IMR-90 (cell line): ENCODE measurements around the gene FGF4. TPM values are rescaled to one million over a fixed set of nuclear protein-coding genes. Genes with fewer than 3 reads are reported as not detected.

Source experiments
- ATAC-seq: fragments of 200-7000 bp; cut with Tn5 transposase; 2 replicates; pipeline ENCODE4 v1.9.1; 2020; ENCODE audit warnings: low read depth, mild to moderate bottlenecking, moderate library complexity
- BruUV-seq: library from RNA; stranded (reverse); fragments of 400-500 nt; replicated peaks from 2 replicates; lab custom pipeline; 2021; lab: Mats Ljungman, UMichigan
- CTCF ChIA-PET: fragments of 300-600 bp; formaldehyde crosslinking; extraction: SDS; loops from one replicate; lab custom pipeline; 2021; ENCODE audit warnings: antibody characterized with exemption; lab: Yijun Ruan, JAX
- POLR2A ChIA-PET: fragments of 300-600 bp; sonication (Branson Sonifier 250); formaldehyde crosslinking; loops from one replicate; lab custom pipeline; 2022; ENCODE audit warnings: antibody characterized with exemption; ENCODE audit not compliant: unreplicated experiment; lab: Charles Lee
- DNase-seq: peaks from one replicate; pipeline ENCODE4 v3.0.0; 2013
- H2AFZ ChIP-seq: replicated peaks from 2 replicates; pipeline ENCODE3; 2013; ENCODE audit warnings: low read length, mild to moderate bottlenecking; ENCODE audit not compliant: poor library complexity
- H2AK5ac ChIP-seq: 2 replicates; pipeline ENCODE4 v1.6.1; 2013; ENCODE audit warnings: low read depth, low read length, inconsistent platforms
- H2AK9ac ChIP-seq: replicated peaks from 2 replicates; pipeline ENCODE3; 2013; ENCODE audit warnings: mild to moderate bottlenecking, low read depth, low read length, moderate library complexity; ENCODE audit not compliant: poor library complexity
- H2BK120ac ChIP-seq: 2 replicates; pipeline ENCODE4 v1.6.1; 2013; ENCODE audit warnings: low read depth, low read length, inconsistent platforms
- H2BK15ac ChIP-seq: 3 replicates; pipeline ENCODE4 v1.6.1; 2013; ENCODE audit warnings: low read depth, low read length, inconsistent platforms
- H2BK20ac ChIP-seq: 2 replicates; pipeline ENCODE4 v1.6.1; 2013; ENCODE audit warnings: low read depth, mild to moderate bottlenecking, inconsistent platforms, low read length, moderate library complexity
- H2BK5ac ChIP-seq: 2 replicates; pipeline ENCODE4 v1.6.1; 2013; ENCODE audit warnings: mild to moderate bottlenecking, low read depth, low read length, inconsistent platforms; ENCODE audit not compliant: poor library complexity, severe bottlenecking
- H3K14ac ChIP-seq: replicated peaks from 2 replicates; pipeline ENCODE4 v1.6.1; 2013; ENCODE audit warnings: low read depth, low read length, inconsistent platforms
- H3K18ac ChIP-seq: 2 replicates; pipeline ENCODE4 v1.6.1; 2013; ENCODE audit warnings: low read depth, low read length, control low read depth
- H3K23ac ChIP-seq: 2 replicates; pipeline ENCODE4 v1.6.1; 2013; ENCODE audit warnings: low read depth, low read length, inconsistent platforms
- H3K27ac ChIP-seq: 2 replicates; pipeline ENCODE4 v1.5.1; 2013; ENCODE audit warnings: mild to moderate bottlenecking, control low read depth, low read length; ENCODE audit not compliant: insufficient read depth
- H3K27me3 ChIP-seq: 2 replicates; pipeline ENCODE4 v1.6.1; 2013; ENCODE audit warnings: low read length; ENCODE audit not compliant: control insufficient read depth, insufficient read depth
- H3K36me3 ChIP-seq: 2 replicates; pipeline ENCODE4 v1.6.1; 2013; ENCODE audit warnings: low read length, mixed read lengths; ENCODE audit not compliant: control insufficient read depth, insufficient read depth
- H3K4ac ChIP-seq: 2 replicates; pipeline ENCODE4 v1.6.1; 2013; ENCODE audit warnings: low read depth, low read length, inconsistent platforms
- H3K4me1 ChIP-seq: 2 replicates; pipeline ENCODE4 v1.6.1; 2013; ENCODE audit warnings: low read length, mixed read lengths; ENCODE audit not compliant: control insufficient read depth, insufficient read depth
- H3K4me2 ChIP-seq: 2 replicates; pipeline ENCODE4 v1.6.1; 2013; ENCODE audit warnings: low read depth, mild to moderate bottlenecking, control low read depth, low read length, moderate library complexity
- H3K4me3 ChIP-seq: 2 replicates; pipeline ENCODE4 v1.5.1; 2013; ENCODE audit warnings: low read depth, mild to moderate bottlenecking, control low read depth, low read length, moderate library complexity; ENCODE audit not compliant: insufficient read depth
- H3K56ac ChIP-seq: 2 replicates; pipeline ENCODE4 v1.6.1; 2013; ENCODE audit warnings: low read length, inconsistent platforms; ENCODE audit not compliant: insufficient read depth; ENCODE audit errors: extremely low read depth
- H3K79me1 ChIP-seq, 2 experiments: 2 replicates each; pipeline ENCODE4 v1.6.1; 2013; ENCODE audit warnings: low read length in 2 of 2, inconsistent platforms in 1 of 2, low read depth in 1 of 2
- H3K9ac ChIP-seq: 2 replicates; pipeline ENCODE4 v1.6.1; 2013; ENCODE audit warnings: low read depth, low read length, control low read depth
- H3K9me1 ChIP-seq: 2 replicates; pipeline ENCODE4 v1.6.1; 2013; ENCODE audit warnings: low read length, inconsistent platforms; ENCODE audit not compliant: insufficient read depth
- H3K9me3 ChIP-seq: 2 replicates; pipeline ENCODE4 v1.6.1; 2013; ENCODE audit warnings: low read length; ENCODE audit not compliant: control insufficient read depth, insufficient read depth
- H4K20me1 ChIP-seq: 2 replicates; pipeline ENCODE4 v1.6.1; 2013; ENCODE audit warnings: low read length, inconsistent platforms; ENCODE audit not compliant: insufficient read depth
- H4K5ac ChIP-seq: 2 replicates; pipeline ENCODE4 v1.6.1; 2013; ENCODE audit warnings: mild to moderate bottlenecking, low read depth, low read length, control low read depth
- H4K8ac ChIP-seq, 2 experiments: 2 replicates each; pipeline ENCODE4 v1.6.1; 2013; ENCODE audit warnings: low read depth in 2 of 2, low read length in 2 of 2, control low read depth in 1 of 2, inconsistent platforms in 1 of 2
- H4K91ac ChIP-seq: 2 replicates; pipeline ENCODE4 v1.6.1; 2013; ENCODE audit warnings: low read depth, low read length, inconsistent platforms; ENCODE audit not compliant: insufficient read depth
- BHLHE40 ChIP-seq: fragments of 150-350 bp; IDR thresholded peaks from 2 replicates; pipeline ENCODE4 v1.6.1; 2016; ENCODE audit warnings: mild to moderate bottlenecking, low read depth, low read length
- CEBPB ChIP-seq: IDR thresholded peaks from 2 replicates; pipeline ENCODE4 v1.6.1; 2012; ENCODE audit warnings: low read depth, low read length, improper control_type of control experiment
- CHD1 ChIP-seq: IDR thresholded peaks from 2 replicates; pipeline ENCODE4 v1.6.1; 2012; ENCODE audit warnings: low read depth, low read length, improper control_type of control experiment
- CTCF ChIP-seq: conservative IDR thresholded peaks from 2 replicates; pipeline ENCODE4 v1.5.1; 2012; ENCODE audit warnings: mild to moderate bottlenecking, low read depth, low read length, improper control_type of control experiment
- ELK1 ChIP-seq: fragments of 150-350 bp; IDR thresholded peaks from 2 replicates; pipeline ENCODE4 v1.6.1; 2016; ENCODE audit warnings: low read depth, mild to moderate bottlenecking, low read length, moderate library complexity, borderline replicate concordance
- FOS ChIP-seq: fragments of 150-350 bp; IDR thresholded peaks from 2 replicates; pipeline ENCODE4 v1.6.1; 2016; ENCODE audit warnings: low read depth, low read length
- MAFK ChIP-seq: IDR thresholded peaks from 2 replicates; pipeline ENCODE4 v1.6.1; 2012; ENCODE audit warnings: low read depth, low read length, improper control_type of control experiment
- MAZ ChIP-seq: IDR thresholded peaks from 2 replicates; pipeline ENCODE4 v1.6.1; 2012; ENCODE audit warnings: low read depth, mild to moderate bottlenecking, low read length, improper control_type of control experiment, moderate library complexity, borderline replicate concordance
- MXI1 ChIP-seq: IDR thresholded peaks from 2 replicates; pipeline ENCODE4 v1.6.1; 2012; ENCODE audit warnings: low read depth, mild to moderate bottlenecking, low read length, moderate library complexity, borderline replicate concordance
- NFE2L2 ChIP-seq: fragments of 150-350 bp; IDR thresholded peaks from 2 replicates; pipeline ENCODE4 v1.6.1; 2016; ENCODE audit warnings: low read depth, mild to moderate bottlenecking, low read length
- POLR2A ChIP-seq: IDR thresholded peaks from 2 replicates; pipeline ENCODE4 v1.6.1; 2012; ENCODE audit warnings: mild to moderate bottlenecking, low read depth, low read length
- RAD21 ChIP-seq: IDR thresholded peaks from 2 replicates; pipeline ENCODE4 v1.6.1; 2012; ENCODE audit warnings: low read length, improper control_type of control experiment
- RCOR1 ChIP-seq: IDR thresholded peaks from 2 replicates; pipeline ENCODE4 v1.6.1; 2012; ENCODE audit warnings: mild to moderate bottlenecking, low read length, improper control_type of control experiment; ENCODE audit not compliant: insufficient replicate concordance
- RFX5 ChIP-seq: IDR thresholded peaks from 2 replicates; pipeline ENCODE4 v1.8.0; 2012; ENCODE audit warnings: low read depth, mild to moderate bottlenecking, low read length, moderate library complexity
- SMC3 ChIP-seq: fragments of 150-350 bp; IDR thresholded peaks from 2 replicates; pipeline ENCODE4 v1.6.1; 2016; ENCODE audit warnings: low read depth, mild to moderate bottlenecking, antibody characterized with exemption, low read length, moderate library complexity
- USF2 ChIP-seq: fragments of 150-350 bp; IDR thresholded peaks from 2 replicates; pipeline ENCODE4 v1.6.1; 2017; ENCODE audit warnings: mild to moderate bottlenecking, antibody characterized with exemption, low read length, low read depth
- WGBS, 2 experiments: methylation state at CpG; one replicate each; pipeline versions ENCODE4 v1.1.5 to v1.1.7; 2013; ENCODE audit warnings: missing lambda C conversion rate in 2 of 2; ENCODE audit not compliant: insufficient read length in 1 of 2; ENCODE audit errors: extremely low coverage in 2 of 2; 5-methylcytosine and 5-hydroxymethylcytosine counted together
- dilution Hi-C: fragments of 300-500 bp; cut with HindIII; formaldehyde crosslinking; loops from one replicate; pipeline ENCODE4 v1.14.3; 2018; ENCODE audit warnings: low sequenced_read_pairs; ENCODE audit not compliant: unreplicated experiment
- in situ Hi-C: fragments of 300-500 bp; cut with MboI; formaldehyde crosslinking; loops from 3 replicates; pipeline ENCODE4 v1.14.3; 2019; ENCODE audit warnings: low sequenced_read_pairs, inconsistent platforms, mixed read lengths
- intact Hi-C: fragments of 100-400 bp; cut with micrococcal nuclease; formaldehyde crosslinking; loops from 2 replicates; pipeline ENCODE4 v1.10.0; 2022
- polyA plus RNA-seq, 3 experiments: library from polyadenylated mRNA; depleted of rRNA; stranded (reverse); fragments of >200 nt; gene quantifications; 2 replicates each; pipeline ENCODE4 v1.2.3, GENCODE V29; 2012; ENCODE audit warnings: low replicate concordance in 1 of 3
- total RNA-seq: library from RNA; depleted of rRNA; stranded (reverse); fragments of >200 nt; gene quantifications from 2 replicates; pipeline ENCODE4 v1.2.3, GENCODE V29; 2012

The FGF4 gene
- total and polyA plus RNA-seq, 2 of the 4 experiments (the other 2 are of a cell fraction), result not detected

- ATAC-seq, result no peak
- DNase-seq, result no peak
- Histone ChIP-seq H3K27ac (no peak overlapping the region), H4K20me1 (no peaks in the 10 kb centered on the region), H3K23ac (no peak overlapping the region), H3K9ac (no peak overlapping the region), H3K18ac (no peak overlapping the region), H2AK9ac (no peak overlapping the region), H3K9me3 (no peaks in the 10 kb centered on the region), H3K4me2 (no peak overlapping the region), H4K5ac (no peak overlapping the region), H2AFZ (no peak overlapping the region), H2BK15ac (no peak overlapping the region), H3K4ac (no peak overlapping the region), H2BK20ac (no peak overlapping the region), H2BK120ac (no peak overlapping the region), H2AK5ac (no peak overlapping the region), H3K56ac (no peak overlapping the region), H2BK5ac (no peak overlapping the region), H3K9me1 (no peaks in the 10 kb centered on the region), H4K8ac (no peak overlapping the region), H3K36me3 (no peaks in the 10 kb centered on the region), H3K4me1 (no peaks in the 10 kb centered on the region; the same call in 1 of the 2 replicates), H3K14ac (no peak overlapping the region), H3K79me1 (no peaks in the 10 kb centered on the region), H3K27me3 (peaks cover 83% of the 10 kb centered on the region), H4K91ac (no peak overlapping the region), H3K4me3 (no peak overlapping the region)
- 75% methylated on average over 7 of the region's 17 CpGs; no CpG with 5 or more reads in 1 of the 2 experiments for WGBS, 2 experiments
- intact Hi-C loops (no loop called here), dilution Hi-C loops (no loop called here), in situ Hi-C loops (no loop called here)
- TF ChIP-seq RCOR1 (no peak), RFX5 (no peak), MAFK (no peak), RAD21 (no peak), CEBPB (no peak), USF2 (no peak), BHLHE40 (no peak), MXI1 (no peak), FOS (no peak), CHD1 (no peak), NFE2L2 (no peak), CTCF (no peak), ELK1 (no peak), POLR2A (no peak), MAZ (no peak), SMC3 (no peak)
- ChIA-PET CTCF (no interaction called here), POLR2A (no interaction called here)
- no TSS peak for BruUV-seq
Observed at GRCh38 chr11:69821511-69822040, 46.4 kb upstream of the FGF4 start.
